Activated T-helper 1 cell treated with anti-CD3 and anti-CD28 coated beads, Interleukin-2, amount 50 U/mL, for 16 hours (primary cell): ENCODE measurements around the gene UGT2B10.

Experiments
- DNase-seq, 2 donors: peaks; one replicate each; pipeline ENCODE4 v3.0.0-alpha.2; 2020; ENCODE audit warnings: low read depth in 1 of 2, low spot score in 1 of 2

Gene UGT2B10

GRCh38 chr4:68869274-68869773 lies 53.5 kb downstream of the UGT2B10 start:
- no peak for DNase-seq

GRCh38 chr4:68871809-68872642 lies 56.2 kb downstream of the UGT2B10 start:
- DNase-seq = no peak

- no peak for DNase-seq
Measured at GRCh38 chr4:68872643-68873502, 57.1 kb downstream of the UGT2B10 start.

GRCh38 chr4:68874507-68874906 lies 58.7 kb downstream of the UGT2B10 start:
- no peak for DNase-seq

- no peak for DNase-seq
Measured at GRCh38 chr4:68877555-68877954, 61.8 kb downstream of the UGT2B10 start.

- no peak for DNase-seq
Measured at GRCh38 chr4:68878048-68878447, 62.3 kb downstream of the UGT2B10 start.
